Renal cortical epithelial cell (primary cell): Measurements from ENCODE around the gene MATN1. TPM values are rescaled to one million over a fixed set of nuclear protein-coding genes. Genes with fewer than 3 reads are reported as not detected.
A peak's percentile ranks its signal among the peaks of the same experiment; 100 is the strongest.
"Not testable (repeated sequence)": the region's sequence is repeated elsewhere in the genome, so short reads cannot be mapped to it uniquely, and the experiment has no call there.

Source experiments
- DNase-seq: peaks from one replicate; pipeline ENCODE4 v3.0.0-alpha.2; 2011; ENCODE audit warnings: low read depth
- total RNA-seq: library from RNA; depleted of rRNA; stranded (reverse); fragments of >200 nt; gene quantifications from 2 replicates; pipeline ENCODE4 v1.2.3, GENCODE V29; 2014

Gene MATN1
- total RNA-seq, 1 donor from 2014 or later = not detected

DNA sequence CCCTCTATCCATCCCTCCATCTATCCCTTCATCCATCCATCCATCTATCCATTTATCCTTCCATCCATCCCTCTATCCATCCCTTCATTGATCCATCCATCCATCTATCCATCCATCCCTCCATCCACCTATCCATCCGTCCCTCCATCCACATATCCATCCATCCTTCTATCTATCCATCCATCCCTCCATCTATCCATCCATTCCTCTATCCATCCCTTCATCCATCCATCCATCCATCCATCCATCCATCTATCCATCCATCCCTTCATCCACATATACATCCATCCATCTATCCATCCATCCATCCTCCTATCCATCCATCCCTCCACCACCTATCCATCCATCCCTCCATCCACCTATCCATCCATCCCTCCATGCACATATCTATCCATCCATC lies 23.6 kb downstream of the MATN1 start:
- DNase-seq = no peak

DNA sequence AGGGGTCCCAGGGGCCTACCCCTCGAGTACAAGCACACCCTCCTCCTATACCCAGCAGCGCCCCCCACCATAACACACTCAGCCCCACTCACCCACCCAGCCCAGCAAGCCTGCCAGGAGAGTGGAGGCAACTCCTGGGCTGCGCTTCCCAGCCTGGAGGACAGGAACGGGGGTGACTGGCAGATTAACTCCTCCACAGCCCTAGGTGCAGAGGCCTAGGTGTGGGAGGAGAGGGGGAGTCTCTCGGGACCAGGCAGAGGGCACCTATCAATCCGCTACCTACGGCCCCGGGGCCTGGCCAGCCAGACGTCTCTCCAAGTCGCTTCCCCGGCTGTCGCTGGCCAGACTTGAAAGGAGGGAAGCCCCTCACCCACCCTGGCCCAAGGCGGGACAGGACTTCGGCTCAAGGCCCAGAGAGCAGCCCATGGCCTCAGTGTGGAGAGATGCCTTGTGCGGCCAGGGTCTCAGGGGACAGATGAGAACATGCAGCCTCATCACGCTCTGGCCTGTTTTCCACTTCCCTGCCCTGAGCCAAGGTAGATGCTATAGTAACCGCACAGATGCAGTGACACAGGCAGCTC lies 24.9 kb downstream of the MATN1 start:
- no peak for DNase-seq

GRCh38 chr1:30697571-30698376 lies 25.6 kb downstream of the MATN1 start:
- peak; percentile 43 for DNase-seq

DNA sequence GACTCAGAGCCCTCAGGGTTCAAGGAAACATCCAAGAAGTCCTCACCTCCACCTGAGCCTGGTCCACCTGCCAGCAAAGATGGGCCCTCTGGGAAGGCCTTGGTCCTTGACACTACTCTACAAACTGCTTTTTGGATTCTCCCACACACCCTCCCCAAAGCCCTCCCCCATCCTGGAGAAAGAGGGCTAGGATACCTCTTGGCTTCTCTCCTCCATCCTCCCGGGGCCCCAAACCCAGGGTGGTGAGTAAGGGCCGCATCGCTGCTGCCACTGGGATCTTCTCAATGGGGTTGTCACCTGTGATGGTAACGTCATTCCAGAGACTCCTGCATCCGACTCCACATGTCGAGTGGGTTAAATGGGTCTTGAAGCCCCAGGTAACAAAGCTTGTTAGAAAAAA lies 26.6 kb downstream of the MATN1 start:
- no peak for DNase-seq

DNA sequence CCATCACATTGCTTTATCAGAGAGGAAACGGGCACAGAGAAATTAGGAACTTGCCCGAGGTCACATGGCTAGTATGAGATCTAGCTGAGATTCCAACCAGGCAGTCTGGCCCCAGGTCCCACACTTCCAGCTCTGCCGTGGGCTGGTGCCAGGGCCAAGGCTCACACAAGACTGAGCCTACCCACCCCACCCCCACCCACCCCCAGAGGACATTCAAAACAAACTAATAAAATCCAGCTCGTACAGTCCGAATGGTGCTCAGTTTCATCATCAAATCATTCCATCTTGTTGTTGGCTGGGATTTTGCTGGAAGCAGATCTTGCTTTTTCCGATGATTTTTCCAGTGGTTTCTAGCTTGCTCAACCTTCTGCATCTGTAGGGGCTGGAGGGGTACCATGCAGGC lies 27.9 kb downstream of the MATN1 start:
- DNase-seq = no peak

GRCh38 chr1:30694280-30695175 lies 28.9 kb downstream of the MATN1 start:
- DNase-seq = no peak

DNA sequence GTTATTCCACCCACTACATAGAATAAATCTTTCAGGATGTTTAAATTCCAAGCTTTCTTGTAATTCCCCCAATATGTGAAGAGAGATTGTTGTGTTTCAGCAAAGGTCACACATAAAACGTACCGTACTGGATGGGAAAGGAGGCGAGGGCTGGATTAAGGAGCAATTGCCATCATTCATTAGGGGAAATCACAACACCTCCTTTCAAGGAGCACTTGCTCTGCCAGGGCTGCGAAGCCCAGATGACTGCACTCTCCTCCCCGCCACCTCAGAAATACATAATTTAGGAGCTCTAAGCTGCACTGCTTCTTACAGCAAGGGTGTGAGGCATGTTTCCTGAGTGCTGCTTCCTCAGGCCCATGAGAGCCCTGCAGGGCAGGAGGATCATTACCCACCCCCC lies 29.6 kb downstream of the MATN1 start:
- DNase-seq = no peak

- no peak for DNase-seq
Observed at GRCh38 chr1:30693366-30693765, 30.0 kb downstream of the MATN1 start.

- no peak for DNase-seq
Observed at GRCh38 chr1:30692948-30693301, 30.5 kb downstream of the MATN1 start.

DNA sequence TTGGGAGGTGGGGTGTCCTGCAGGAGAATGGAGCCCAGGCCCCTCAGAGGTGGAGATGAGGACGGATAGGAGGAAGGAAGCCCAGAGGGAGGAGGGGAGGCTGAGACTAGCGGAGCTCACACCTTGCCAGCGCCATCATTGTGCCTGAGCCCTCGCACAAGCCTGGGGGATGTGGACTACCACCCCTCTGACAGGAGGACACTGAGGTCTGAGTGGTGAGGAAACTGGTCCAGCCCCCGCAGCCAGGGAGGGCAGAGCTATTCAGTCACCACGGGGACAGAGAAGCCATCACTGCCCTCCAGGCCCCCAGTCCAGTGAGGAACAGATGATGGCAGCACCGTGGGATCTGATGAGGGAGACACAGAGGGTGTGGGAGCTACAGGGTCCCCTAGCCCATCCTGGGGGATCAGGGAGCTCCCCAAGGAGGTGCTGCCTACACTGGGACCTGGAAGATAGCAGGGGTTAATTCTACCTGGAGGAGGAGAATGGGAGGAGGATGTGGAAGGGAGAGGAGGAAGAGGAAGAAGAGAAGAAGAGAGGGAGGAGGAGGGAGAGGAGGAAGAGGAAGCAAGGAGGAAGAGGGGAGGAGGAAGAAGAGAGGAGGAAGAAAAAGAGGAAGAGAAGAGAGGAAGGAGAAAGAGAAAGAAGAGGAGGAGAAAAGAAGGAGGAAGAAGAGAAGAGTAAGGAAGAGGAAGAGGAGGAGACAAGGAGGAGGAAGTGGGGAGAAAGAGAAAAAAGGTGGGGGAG lies 31.0 kb downstream of the MATN1 start:
- DNase-seq = no peak

DNA sequence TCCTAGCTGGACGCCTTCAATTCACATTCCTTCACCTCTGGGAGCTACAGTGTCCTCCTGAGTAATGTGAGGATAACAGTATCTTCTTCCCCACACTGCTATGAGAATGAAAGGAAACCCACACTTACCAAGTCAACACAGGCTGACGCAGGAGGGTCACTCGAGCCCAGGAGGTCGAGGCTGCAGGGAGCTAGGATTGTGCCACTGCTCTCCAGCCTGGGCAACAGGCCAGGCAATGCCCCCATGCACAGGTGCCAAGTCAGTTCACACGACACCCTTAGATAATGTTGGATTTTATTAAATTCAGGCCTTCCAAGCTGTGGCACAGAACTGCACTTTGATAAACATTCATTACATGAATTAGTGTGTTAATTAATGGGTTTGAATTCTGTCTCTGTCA lies 31.9 kb downstream of the MATN1 start:
- DNase-seq = no peak

DNA sequence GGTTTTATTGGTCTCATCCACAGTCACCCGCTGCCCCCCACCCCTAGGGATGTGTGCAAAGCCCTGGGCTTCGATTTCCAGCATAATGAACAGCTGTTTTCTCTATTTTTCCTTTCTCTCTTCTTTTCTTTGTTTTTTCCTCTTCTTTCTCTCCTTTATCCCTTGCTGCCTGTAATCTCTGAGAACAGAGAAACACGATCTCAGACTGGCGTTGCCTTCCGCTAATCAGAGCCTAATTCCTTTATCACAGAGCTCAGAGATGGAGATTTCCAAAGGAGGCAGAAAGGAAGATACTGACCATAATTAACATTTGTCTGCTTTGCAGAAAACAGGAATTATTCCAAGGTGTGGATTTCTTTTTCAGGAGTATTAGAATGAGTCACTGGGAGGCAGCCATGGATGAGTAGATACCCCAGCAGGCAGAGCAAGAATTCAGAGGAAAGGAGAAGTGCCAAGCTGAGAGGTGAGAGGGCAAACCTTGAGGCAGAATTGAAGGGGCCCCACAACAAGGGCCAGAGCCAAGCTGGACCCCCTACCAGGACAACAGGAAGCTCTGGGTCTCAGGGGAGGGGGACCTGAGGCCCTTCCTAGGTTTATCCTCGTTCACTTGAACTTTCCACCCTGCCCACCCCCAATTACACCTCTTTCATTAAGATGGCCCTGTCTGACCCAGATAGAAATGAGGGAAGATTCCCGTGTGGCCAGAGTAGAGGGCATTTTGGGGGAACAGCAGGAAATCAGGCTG lies 33.3 kb downstream of the MATN1 start:
- DNase-seq = peak; percentile 63

DNA sequence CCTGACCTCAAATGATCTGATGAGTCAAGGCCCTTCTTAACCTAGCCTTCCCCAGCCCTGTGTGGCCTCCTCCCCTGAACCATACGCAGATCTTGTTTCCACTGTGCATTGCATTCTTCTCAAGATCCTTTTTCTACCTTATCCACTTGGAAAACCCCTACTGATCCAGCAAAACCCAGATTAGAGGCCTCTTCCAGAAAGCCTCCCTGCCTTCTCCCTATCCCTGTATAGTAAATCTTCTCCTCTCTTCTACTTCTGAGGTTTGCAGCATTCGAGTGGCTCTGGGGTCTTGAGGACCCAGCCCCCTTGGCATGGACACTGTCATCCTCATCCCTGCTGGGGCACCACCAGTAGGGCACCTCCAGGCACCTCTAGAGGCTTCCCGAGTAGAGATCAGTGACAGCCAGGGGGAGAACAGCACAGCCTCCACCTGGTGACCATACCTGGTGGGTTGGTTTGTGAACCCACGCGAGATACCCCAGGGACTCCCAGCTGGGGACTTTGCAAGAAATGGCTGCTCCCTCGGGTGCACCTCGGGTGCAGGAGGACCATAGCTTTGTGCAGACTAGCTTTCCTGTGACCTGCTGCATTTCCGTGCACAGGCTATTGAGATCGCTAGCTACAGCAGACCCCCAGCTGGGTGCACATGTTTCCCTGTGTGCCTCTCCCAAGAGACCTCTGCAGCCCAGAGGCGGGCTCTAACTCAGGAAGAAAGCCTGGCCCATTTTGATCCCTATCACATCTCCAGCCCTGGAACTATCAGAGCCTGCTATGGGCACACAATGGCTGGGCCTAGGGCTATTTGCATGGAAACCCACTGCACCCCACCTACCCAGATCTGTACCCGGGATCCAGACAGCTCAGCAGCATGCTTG lies 34.2 kb downstream of the MATN1 start:
- DNase-seq = no peak

- not testable (repeated sequence) for DNase-seq
Observed at GRCh38 chr1:30688516-30688915, 34.9 kb downstream of the MATN1 start.

- DNase-seq = no peak
Observed at GRCh38 chr1:30687886-30688285, 35.5 kb downstream of the MATN1 start.

DNA sequence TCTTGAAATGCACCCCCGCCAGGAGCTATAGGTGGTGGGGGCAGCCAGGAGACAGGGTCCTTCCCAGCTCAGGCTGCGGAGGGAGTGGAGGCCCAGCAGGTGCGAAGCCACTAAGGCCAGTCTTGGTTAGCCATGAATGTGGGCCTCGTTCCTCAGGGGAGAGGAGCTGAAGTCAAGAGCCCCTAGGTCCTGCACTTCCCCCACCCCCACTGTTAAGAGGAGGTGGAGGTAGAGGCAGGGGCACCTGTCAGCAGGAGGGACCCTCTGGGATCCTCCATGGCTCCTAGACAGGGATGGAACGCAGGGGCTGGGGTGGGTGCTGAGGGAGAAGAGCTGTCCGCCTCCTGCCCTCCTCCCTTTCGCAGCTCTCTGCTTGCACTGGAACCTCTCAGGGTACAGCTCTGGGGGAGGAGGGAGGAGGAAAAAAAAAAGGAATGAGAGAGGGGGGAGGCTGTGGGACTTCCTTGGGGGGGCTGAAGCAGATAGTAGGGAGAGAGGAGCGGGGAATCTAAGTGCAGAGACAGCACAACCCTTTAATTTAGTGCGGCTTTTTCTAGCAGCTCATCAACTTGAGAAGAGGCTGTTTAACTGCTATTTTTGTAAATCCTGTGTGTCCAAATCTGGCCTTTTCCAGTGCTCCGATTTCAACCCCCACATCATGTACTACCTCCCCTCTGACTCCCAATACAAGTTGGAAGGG lies 37.0 kb downstream of the MATN1 start:
- DNase-seq = no peak

- no peak for DNase-seq
Observed at GRCh38 chr1:30685796-30686165, 37.6 kb downstream of the MATN1 start.

GRCh38 chr1:30684881-30685795 lies 38.2 kb downstream of the MATN1 start:
- peak; percentile 40 for DNase-seq

- no peak for DNase-seq
Observed at GRCh38 chr1:30684259-30684658, 39.1 kb downstream of the MATN1 start.
